ENCODE data around the gene GPR32.
"Not testable (repeated sequence)": the region's sequence is repeated elsewhere in the genome, so short reads cannot be mapped to it uniquely, and the experiment has no call there.

GPR32 gene

DNA sequence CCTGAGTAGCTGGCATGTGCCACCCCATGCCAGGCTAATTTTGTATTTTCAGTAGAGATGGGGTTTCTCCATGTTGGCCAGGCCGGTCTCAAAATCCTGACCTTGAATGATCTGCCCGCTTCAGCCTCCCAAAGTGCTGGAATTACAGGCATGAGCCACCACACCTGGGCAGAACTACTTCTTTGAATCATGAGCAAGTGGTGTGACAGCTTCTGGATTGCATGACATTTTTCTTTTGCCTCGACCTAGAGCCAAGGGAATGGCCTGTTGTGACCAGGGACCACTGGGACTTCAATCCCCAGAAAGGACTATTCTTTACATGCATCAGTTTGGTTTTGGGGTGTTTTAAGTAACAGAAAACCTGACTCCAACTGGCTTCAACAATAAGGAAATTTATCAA, 2.6 kb downstream of the GPR32 start:
- H3K9ac ChIP-seq (ENCODE audit: low read length); H2BK5ac ChIP-seq (ENCODE audit: low read depth, low read length, poor library complexity, severe bottlenecking); H3K4ac ChIP-seq (ENCODE audit: low read depth in 1 of 2, low read length in 2 of 2); H3K4me2 ChIP-seq (ENCODE audit: low read length, poor library complexity, severe bottlenecking); H2AK5ac ChIP-seq (ENCODE audit: low read length, severe bottlenecking); H4K91ac ChIP-seq (ENCODE audit: low read length); H3K79me1 ChIP-seq (replicated peaks; ENCODE audit: low read length, poor library complexity, severe bottlenecking); H3K4me3 ChIP-seq (ENCODE audit: insufficient read depth in 1 of 2, low read depth in 1 of 2, low read length in 2 of 2); H2AFZ ChIP-seq (ENCODE audit: low read depth, low read length); H3K14ac ChIP-seq (ENCODE audit: low read length in 2 of 2); H3K27ac ChIP-seq (ENCODE audit: low read length, poor library complexity, severe bottlenecking); DNase-seq; H3K9me3 ChIP-seq (ENCODE audit: control insufficient read depth, low read length); H2BK15ac ChIP-seq (ENCODE audit: low read depth, poor library complexity, severe bottlenecking); H2BK12ac ChIP-seq (ENCODE audit: low read length in 2 of 2); H3K23ac ChIP-seq (ENCODE audit: low read length in 2 of 2); H3K18ac ChIP-seq (ENCODE audit: low read depth in 1 of 2, low read length in 2 of 2); H4K8ac ChIP-seq (ENCODE audit: low read length); H2BK120ac ChIP-seq (ENCODE audit: low read depth, low read length); H3K36me3 ChIP-seq (ENCODE audit: control insufficient read depth in 1 of 2, insufficient read depth in 2 of 2, low read depth in 1 of 2, low read length in 2 of 2); H3K4me1 ChIP-seq (ENCODE audit: control insufficient read depth, insufficient read depth, low read depth, low read length): not testable (repeated sequence)
- WGBS: 56% methylated on average over 3 of the region's 3 CpGs
- H3K27me3 ChIP-seq (ENCODE audit: control insufficient read depth in 1 of 2, insufficient read depth in 1 of 2, low read length in 2 of 2): peaks cover 0 to 23% of the 10 kb centered on the region in 2 experiments

- not testable (repeated sequence) for H3K79me1 ChIP-seq (replicated peaks; ENCODE audit: low read length, poor library complexity, severe bottlenecking); H3K9me3 ChIP-seq (ENCODE audit: control insufficient read depth, low read length); H3K23ac ChIP-seq (ENCODE audit: low read length in 2 of 2); H3K4me1 ChIP-seq (ENCODE audit: control insufficient read depth, insufficient read depth, low read depth, low read length); DNase-seq; H2BK12ac ChIP-seq (ENCODE audit: low read length in 2 of 2); H4K8ac ChIP-seq (ENCODE audit: low read length); H2AK5ac ChIP-seq (ENCODE audit: low read length, severe bottlenecking); H3K14ac ChIP-seq (ENCODE audit: low read length in 2 of 2); H3K9ac ChIP-seq (ENCODE audit: low read length); H4K91ac ChIP-seq (ENCODE audit: low read length); H2BK15ac ChIP-seq (ENCODE audit: low read depth, poor library complexity, severe bottlenecking); H3K36me3 ChIP-seq (ENCODE audit: control insufficient read depth in 1 of 2, insufficient read depth in 2 of 2, low read depth in 1 of 2, low read length in 2 of 2); H3K4me2 ChIP-seq (ENCODE audit: low read length, poor library complexity, severe bottlenecking); H2BK5ac ChIP-seq (ENCODE audit: low read depth, low read length, poor library complexity, severe bottlenecking); H2AFZ ChIP-seq (ENCODE audit: low read depth, low read length); H2BK120ac ChIP-seq (ENCODE audit: low read depth, low read length); H3K18ac ChIP-seq (ENCODE audit: low read depth in 1 of 2, low read length in 2 of 2); H3K4ac ChIP-seq (ENCODE audit: low read depth in 1 of 2, low read length in 2 of 2); H3K4me3 ChIP-seq (ENCODE audit: insufficient read depth in 1 of 2, low read depth in 1 of 2, low read length in 2 of 2); H3K27ac ChIP-seq (ENCODE audit: low read length, poor library complexity, severe bottlenecking)
- WGBS: 78% methylated on average over 7 of the region's 7 CpGs
- peaks cover 0 to 28% of the 10 kb centered on the region in 2 experiments for H3K27me3 ChIP-seq (ENCODE audit: control insufficient read depth in 1 of 2, insufficient read depth in 1 of 2, low read length in 2 of 2)
Measured at GRCh38 chr19:50773454-50773853, 3.2 kb downstream of the GPR32 start.

DNA sequence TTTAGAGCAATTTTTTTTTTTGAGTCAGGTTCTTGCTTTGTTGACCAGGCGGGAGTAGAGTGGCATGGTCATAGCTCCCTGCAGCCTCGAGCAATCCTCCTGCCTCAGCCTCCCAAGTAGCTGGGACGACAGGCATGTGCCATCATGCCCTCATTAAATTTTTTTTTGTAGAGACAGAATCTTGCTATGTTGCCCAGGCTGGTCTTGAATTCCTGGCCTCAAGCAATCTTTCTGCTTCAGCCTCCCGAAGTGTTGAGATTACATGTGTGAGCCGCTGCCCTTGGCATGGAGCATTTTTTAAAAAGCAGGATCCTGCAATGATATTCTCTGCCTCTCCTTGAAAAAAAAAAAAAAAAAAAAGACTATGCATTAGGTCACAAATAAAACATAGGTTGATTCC, 5.9 kb downstream of the GPR32 start:
- no peaks in the 10 kb centered on the region for H3K79me1 ChIP-seq (replicated peaks; ENCODE audit: low read length, poor library complexity, severe bottlenecking)
- H4K91ac ChIP-seq (ENCODE audit: low read length): no peak overlapping the region
- peaks cover 5% of the 10 kb centered on the region for H3K9me3 ChIP-seq (ENCODE audit: control insufficient read depth, low read length)
- H2BK5ac ChIP-seq (ENCODE audit: low read depth, low read length, poor library complexity, severe bottlenecking): no peak overlapping the region
- 74% methylated on average over 4 of the region's 5 CpGs for WGBS
- H3K36me3 ChIP-seq (ENCODE audit: control insufficient read depth in 1 of 2, insufficient read depth in 2 of 2, low read depth in 1 of 2, low read length in 2 of 2): no peaks in the 10 kb centered on the region
- no peak overlapping the region for H4K8ac ChIP-seq (ENCODE audit: low read length)
- no peak overlapping the region for H3K23ac ChIP-seq (ENCODE audit: low read length in 2 of 2)
- no peak overlapping the region for H2BK12ac ChIP-seq (ENCODE audit: low read length in 2 of 2)
- no peak overlapping the region for H3K4ac ChIP-seq (ENCODE audit: low read depth in 1 of 2, low read length in 2 of 2)
- H3K27me3 ChIP-seq (ENCODE audit: control insufficient read depth in 1 of 2, insufficient read depth in 1 of 2, low read length in 2 of 2): peaks cover 0 to 50% of the 10 kb centered on the region in 2 experiments
- no peak overlapping the region for H3K4me2 ChIP-seq (ENCODE audit: low read length, poor library complexity, severe bottlenecking)
- no peak overlapping the region for H2BK120ac ChIP-seq (ENCODE audit: low read depth, low read length)
- no peak overlapping the region for H3K9ac ChIP-seq (ENCODE audit: low read length)
- DNase-seq: no peak
- H2BK15ac ChIP-seq (ENCODE audit: low read depth, poor library complexity, severe bottlenecking): no peak overlapping the region
- no peak overlapping the region for H2AK5ac ChIP-seq (ENCODE audit: low read length, severe bottlenecking)
- H3K18ac ChIP-seq (ENCODE audit: low read depth in 1 of 2, low read length in 2 of 2): no peak overlapping the region
- no peak overlapping the region for H3K27ac ChIP-seq (ENCODE audit: low read length, poor library complexity, severe bottlenecking)
- no peak overlapping the region for H3K14ac ChIP-seq (ENCODE audit: low read length in 2 of 2)
- no peak overlapping the region for H2AFZ ChIP-seq (ENCODE audit: low read depth, low read length)
- H3K4me1 ChIP-seq (ENCODE audit: control insufficient read depth, insufficient read depth, low read depth, low read length): no peaks in the 10 kb centered on the region
- no peak overlapping the region for H3K4me3 ChIP-seq (ENCODE audit: insufficient read depth in 1 of 2, low read depth in 1 of 2, low read length in 2 of 2)

- Histone ChIP-seq H3K79me1 (replicated peaks; ENCODE audit: low read length, poor library complexity, severe bottlenecking) (no peaks in the 10 kb centered on the region), H3K9me3 (ENCODE audit: control insufficient read depth, low read length) (peaks cover 5% of the 10 kb centered on the region), H3K36me3 (ENCODE audit: control insufficient read depth in 1 of 2, insufficient read depth in 2 of 2, low read depth in 1 of 2, low read length in 2 of 2) (no peaks in the 10 kb centered on the region), H3K4ac (ENCODE audit: low read depth in 1 of 2, low read length in 2 of 2) (no peak overlapping the region), H2AK5ac (ENCODE audit: low read length, severe bottlenecking) (no peak overlapping the region), H2AFZ (ENCODE audit: low read depth, low read length) (no peak overlapping the region), H3K4me1 (ENCODE audit: control insufficient read depth, insufficient read depth, low read depth, low read length) (no peaks in the 10 kb centered on the region), H4K91ac (ENCODE audit: low read length) (no peak overlapping the region), H3K4me2 (ENCODE audit: low read length, poor library complexity, severe bottlenecking) (no peak overlapping the region), H2BK12ac (ENCODE audit: low read length in 2 of 2) (no peak overlapping the region), H3K27ac (ENCODE audit: low read length, poor library complexity, severe bottlenecking) (no peak overlapping the region), H3K23ac (ENCODE audit: low read length in 2 of 2) (no peak overlapping the region), H3K14ac (ENCODE audit: low read length in 2 of 2) (no peak overlapping the region), H2BK120ac (ENCODE audit: low read depth, low read length) (no peak overlapping the region), H2BK15ac (ENCODE audit: low read depth, poor library complexity, severe bottlenecking) (no peak overlapping the region), H3K27me3 (ENCODE audit: control insufficient read depth in 1 of 2, insufficient read depth in 1 of 2, low read length in 2 of 2) (peaks cover 0 to 57% of the 10 kb centered on the region in 2 experiments), H2BK5ac (ENCODE audit: low read depth, low read length, poor library complexity, severe bottlenecking) (no peak overlapping the region), H3K18ac (ENCODE audit: low read depth in 1 of 2, low read length in 2 of 2) (no peak overlapping the region), H3K4me3 (ENCODE audit: insufficient read depth in 1 of 2, low read depth in 1 of 2, low read length in 2 of 2) (no peak overlapping the region), H3K9ac (ENCODE audit: low read length) (no peak overlapping the region), H4K8ac (ENCODE audit: low read length) (no peak overlapping the region)
- whole genome bisulfite sequencing: 79% methylated on average over 3 of the region's 4 CpGs
- DNase-seq: no peak
Measured at GRCh38 chr19:50777261-50777660, 7.0 kb downstream of the GPR32 start.

Measured in mesenchymal stem cell (in vitro differentiated cells and primary cell).